Measurements from ENCODE around the gene C11orf71. TPM values are rescaled to one million over a fixed set of nuclear protein-coding genes. Genes with fewer than 3 reads are reported as not detected.
A peak's percentile ranks its signal among the peaks of the same experiment; 100 is the strongest.

C11orf71 gene
- total and polyA plus RNA-seq, 12 donors = 3.7 to 14.4 (median 10.7) TPM

DNA sequence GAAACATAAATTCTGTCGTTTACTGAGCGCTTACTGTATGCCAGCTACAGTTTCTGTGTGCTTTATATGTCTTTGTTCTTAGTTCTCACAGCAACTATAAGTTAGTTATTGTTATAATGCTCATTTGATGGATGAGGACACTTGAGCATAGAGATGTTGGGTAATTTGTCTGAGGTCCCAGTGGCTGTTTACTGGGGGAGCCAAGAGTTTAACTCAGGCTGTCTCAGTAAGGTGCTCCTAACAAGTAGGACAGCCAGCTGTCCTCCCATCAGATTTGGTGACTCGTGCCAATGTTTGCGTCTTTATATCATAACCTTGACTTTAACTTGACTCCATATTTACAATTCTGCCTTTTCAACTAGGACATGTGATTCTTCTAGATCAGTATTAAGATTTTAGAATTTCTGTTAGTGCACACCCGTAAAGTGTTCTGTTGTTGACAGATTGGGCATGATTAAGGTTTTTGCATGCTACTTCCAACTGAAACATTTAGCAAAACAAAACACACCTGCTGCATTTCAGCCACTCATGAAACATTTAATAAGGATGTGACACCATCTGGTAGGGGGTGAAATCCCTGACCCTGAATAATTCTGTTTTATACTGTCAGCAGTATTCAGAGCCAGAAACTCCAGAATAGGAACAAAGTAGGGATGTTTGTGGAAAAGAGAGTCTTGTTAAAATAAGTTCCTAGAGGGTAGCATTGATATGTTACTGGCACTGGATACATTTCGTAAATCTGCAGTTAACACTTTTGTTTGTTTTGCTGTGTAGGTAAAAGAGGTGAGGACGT lies 40.9 kb upstream of the C11orf71 start:
- no peak for DNase-seq
- ATAC-seq = no peak
- 65 to 67% methylated on average over 7 of the region's 7 CpGs for WGBS, 2 donors
- intact Hi-C loops (cut with DNase I) = loop anchor here in 3 of 10 donors (5.0 kb wide), 1 partner anchor 39 kb away; the partner anchor contains the start of genes C11orf71 (in 3 of the 3) and RBM7 (in 3 of the 3)
- Histone ChIP-seq H3K4me1 (peaks cover 4 to 51% (median 32%) of the 10 kb centered on the region in 9 donors), H3K27me3 (no peaks in the 10 kb centered on the region), H3K27ac (peak overlapping the region in 6 of 10 donors; percentile 85 to 91 (median 90)), H3K9me3 (no peaks in the 10 kb centered on the region), H3K4me3 (peak overlapping the region in 8 of 10 donors; percentile 71 to 99 (median 85)), H3K36me3 (peaks cover 0 to 37% (median 0%) of the 10 kb centered on the region in 9 donors)
- TF ChIP-seq, protein P1, sequence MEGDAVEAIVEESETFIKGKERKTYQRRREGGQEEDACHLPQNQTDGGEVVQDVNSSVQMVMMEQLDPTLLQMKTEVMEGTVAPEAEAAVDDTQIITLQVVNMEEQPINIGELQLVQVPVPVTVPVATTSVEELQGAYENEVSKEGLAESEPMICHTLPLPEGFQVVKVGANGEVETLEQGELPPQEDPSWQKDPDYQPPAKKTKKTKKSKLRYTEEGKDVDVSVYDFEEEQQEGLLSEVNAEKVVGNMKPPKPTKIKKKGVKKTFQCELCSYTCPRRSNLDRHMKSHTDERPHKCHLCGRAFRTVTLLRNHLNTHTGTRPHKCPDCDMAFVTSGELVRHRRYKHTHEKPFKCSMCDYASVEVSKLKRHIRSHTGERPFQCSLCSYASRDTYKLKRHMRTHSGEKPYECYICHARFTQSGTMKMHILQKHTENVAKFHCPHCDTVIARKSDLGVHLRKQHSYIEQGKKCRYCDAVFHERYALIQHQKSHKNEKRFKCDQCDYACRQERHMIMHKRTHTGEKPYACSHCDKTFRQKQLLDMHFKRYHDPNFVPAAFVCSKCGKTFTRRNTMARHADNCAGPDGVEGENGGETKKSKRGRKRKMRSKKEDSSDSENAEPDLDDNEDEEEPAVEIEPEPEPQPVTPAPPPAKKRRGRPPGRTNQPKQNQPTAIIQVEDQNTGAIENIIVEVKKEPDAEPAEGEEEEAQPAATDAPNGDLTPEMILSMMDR (IDR thresholded peaks at IDR 0.05) = no peak

DNA sequence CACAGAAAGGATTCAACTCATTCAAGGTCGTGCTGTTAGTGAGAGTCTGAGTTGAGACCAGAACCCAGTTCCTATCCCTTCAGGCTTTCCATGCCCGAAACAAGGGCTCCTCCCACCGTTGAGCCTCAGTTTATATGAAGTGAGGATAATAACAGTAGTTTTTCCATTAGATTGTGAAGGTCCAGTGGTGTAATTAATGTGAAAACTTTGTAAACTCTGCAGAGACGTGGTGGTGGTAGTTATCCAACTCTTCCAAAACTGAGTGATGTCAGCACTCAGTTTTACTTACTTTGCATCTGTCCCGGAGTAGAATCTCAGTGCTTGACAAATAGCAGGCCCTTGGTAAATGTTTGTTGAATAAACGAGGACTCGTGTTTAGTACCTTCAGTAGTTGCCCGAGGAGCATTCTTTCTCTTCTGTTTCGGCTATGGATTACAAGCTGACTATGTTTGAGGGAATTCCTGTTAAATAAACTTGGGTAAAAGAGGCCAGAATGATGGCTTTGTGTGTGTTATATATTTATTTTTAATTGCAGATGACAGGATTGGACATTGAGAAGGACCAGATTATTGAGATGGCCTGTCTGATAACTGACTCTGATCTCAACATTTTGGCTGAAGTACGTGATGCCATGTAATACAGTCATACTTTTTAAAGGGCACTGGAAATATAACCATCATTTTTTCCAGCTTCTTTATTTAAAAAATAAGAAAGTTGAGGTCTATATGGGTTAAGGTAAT lies 40.0 kb upstream of the C11orf71 start:
- intact Hi-C loops (cut with DNase I) = loop anchor here in 3 of 10 donors (5.0 kb wide), 1 partner anchor 38 kb away; the partner anchor contains the start of genes C11orf71 (in 3 of the 3) and RBM7 (in 3 of the 3)
- 10 to 11% methylated on average over 10 of the region's 10 CpGs for WGBS, 2 donors
- Histone ChIP-seq H3K9me3 (no peaks in the 10 kb centered on the region), H3K4me3 (peak overlapping the region; percentile 71 to 99 (median 85)), H3K4me1 (peaks cover 4 to 51% (median 32%) of the 10 kb centered on the region in 9 donors), H3K27ac (peak overlapping the region; percentile 69 to 91 (median 86)), H3K27me3 (no peaks in the 10 kb centered on the region), H3K36me3 (peaks cover 0 to 29% (median 0%) of the 10 kb centered on the region in 9 donors)
- DNase-seq = no peak
- TF ChIP-seq, protein P1 (IDR thresholded peaks at IDR 0.05) = no peak
- peak in 4 of 8 donors; percentile 6 to 54 (median 20) for ATAC-seq

DNA sequence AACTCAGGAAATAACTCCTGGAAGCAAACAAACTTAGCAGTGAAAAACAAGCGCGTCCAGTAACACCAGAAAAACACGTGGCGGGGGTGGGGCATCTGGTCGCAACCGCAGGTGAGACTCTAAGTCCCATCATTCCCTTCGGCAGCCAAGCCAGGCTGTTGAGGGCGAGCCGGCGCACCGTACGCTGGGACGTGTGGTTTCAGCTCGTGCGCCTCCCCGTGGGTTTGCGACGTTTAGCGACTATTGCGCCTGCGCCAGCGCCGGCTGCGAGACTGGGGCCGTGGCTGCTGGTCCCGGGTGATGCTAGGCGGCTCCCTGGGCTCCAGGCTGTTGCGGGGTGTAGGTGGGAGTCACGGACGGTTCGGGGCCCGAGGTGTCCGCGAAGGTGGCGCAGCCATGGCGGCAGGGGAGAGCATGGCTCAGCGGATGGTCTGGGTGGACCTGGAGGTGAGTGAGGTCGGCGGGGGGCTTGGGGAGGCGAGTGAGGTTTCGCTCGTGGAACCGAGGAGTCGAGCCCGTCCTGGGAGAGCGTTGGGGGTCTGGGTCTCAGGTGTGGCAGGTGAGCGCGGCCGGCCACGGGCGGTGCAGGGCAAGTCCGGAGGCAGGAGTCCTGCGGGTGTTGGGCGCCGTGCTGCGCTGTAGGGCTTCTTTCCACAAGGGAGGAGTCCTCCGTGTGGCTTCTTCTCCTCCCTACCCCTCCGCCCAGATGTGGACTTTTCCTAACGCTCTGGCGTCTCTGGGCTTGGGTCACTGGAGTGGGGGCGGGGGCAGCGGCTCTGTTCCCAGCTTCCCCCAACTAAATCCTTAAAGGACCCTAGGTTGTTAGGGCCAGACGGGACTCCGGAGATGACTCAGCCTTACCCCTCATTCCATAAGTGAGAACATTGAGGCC lies 39.2 kb upstream of the C11orf71 start, which contains the start of gene REXO2:
TSS of gene REXO2 (plus strand) at position 239 of the 892 bp plus-strand sequence. CDS start at position 301, 62 bp downstream.
- H3K27me3 ChIP-seq = no peaks in the 10 kb centered on the region
- intact Hi-C loops (cut with DNase I) = loop anchor here in 7 of 10 donors (5.0 to 10.0 kb wide), 4 partner anchors 37 to 155 kb away; partner anchors contain the start of genes C11orf71 (in 7 of the 7) and RBM7 (in 7 of the 7)
- WGBS, 2 donors = 0% methylated on average over 64 of the region's 64 CpGs
- peaks cover 0 to 21% (median 0%) of the 10 kb centered on the region in 9 donors for H3K36me3 ChIP-seq
- peak within 1 kb of the TSS; percentile 71 to 99 (median 85) for H3K4me3 ChIP-seq
- H3K4me1 ChIP-seq = peaks cover 4 to 46% (median 32%) of the 10 kb centered on the region in 9 donors
- DNase-seq (peak; percentile 96), ATAC-seq (peak; percentile 98 to 99 (median 99))
- H3K9me3 ChIP-seq = no peaks in the 10 kb centered on the region
- H3K27ac ChIP-seq = peak within 1 kb of the TSS; percentile 69 to 91 (median 86)
- TF ChIP-seq, protein P1 (IDR thresholded peaks at IDR 0.05) = peak in 7 of 9 donors; percentile 18 to 62 (median 40)

All from heart right ventricle (tissue), 16 donors.